ENCODE measurements around the gene DDX3X.

DNA sequence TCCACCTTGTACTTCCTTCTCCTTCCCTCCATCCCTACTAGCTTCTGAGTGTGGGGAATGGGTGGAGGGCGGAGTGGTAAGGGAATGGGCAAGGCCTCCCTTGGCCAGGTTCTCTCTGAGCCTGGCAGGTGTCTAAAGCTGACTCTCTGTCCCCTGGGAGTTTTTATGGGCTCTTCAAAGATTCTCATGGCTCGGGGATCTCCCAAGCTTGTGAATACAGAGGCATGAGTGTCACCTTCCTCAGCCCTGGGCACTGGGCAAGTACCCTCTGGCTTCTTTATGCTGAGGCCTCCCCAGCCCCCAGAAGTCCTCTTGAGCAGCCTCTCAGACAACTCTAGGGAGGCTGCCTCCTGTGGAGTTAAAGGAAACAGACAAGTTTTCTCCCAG lies 32.5 kb upstream of the DDX3X start:
- TF ChIP-seq, protein P1, sequence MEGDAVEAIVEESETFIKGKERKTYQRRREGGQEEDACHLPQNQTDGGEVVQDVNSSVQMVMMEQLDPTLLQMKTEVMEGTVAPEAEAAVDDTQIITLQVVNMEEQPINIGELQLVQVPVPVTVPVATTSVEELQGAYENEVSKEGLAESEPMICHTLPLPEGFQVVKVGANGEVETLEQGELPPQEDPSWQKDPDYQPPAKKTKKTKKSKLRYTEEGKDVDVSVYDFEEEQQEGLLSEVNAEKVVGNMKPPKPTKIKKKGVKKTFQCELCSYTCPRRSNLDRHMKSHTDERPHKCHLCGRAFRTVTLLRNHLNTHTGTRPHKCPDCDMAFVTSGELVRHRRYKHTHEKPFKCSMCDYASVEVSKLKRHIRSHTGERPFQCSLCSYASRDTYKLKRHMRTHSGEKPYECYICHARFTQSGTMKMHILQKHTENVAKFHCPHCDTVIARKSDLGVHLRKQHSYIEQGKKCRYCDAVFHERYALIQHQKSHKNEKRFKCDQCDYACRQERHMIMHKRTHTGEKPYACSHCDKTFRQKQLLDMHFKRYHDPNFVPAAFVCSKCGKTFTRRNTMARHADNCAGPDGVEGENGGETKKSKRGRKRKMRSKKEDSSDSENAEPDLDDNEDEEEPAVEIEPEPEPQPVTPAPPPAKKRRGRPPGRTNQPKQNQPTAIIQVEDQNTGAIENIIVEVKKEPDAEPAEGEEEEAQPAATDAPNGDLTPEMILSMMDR (IDR thresholded peaks at IDR 0.05) = no peak
- no peak for TF ChIP-seq POLR2A (IDR thresholded peaks at IDR 0.05)

All from testis (tissue), 2 donors.